Mucosa of stomach (tissue), 1 donor: ENCODE measurements around the gene KDM4C.
"Not testable (repeated sequence)": the region's sequence is repeated elsewhere in the genome, so short reads cannot be mapped to it uniquely, and the experiment has no call there.

Experiments
- H3K27me3 ChIP-seq: one replicate; pipeline ENCODE4 v1.7.0; 2013; ENCODE audit warnings: mild to moderate bottlenecking, low read length; ENCODE audit not compliant: control insufficient read depth, insufficient read depth
- H3K36me3 ChIP-seq: one replicate; pipeline ENCODE4 v1.7.0; 2013; ENCODE audit warnings: low read length; ENCODE audit not compliant: control insufficient read depth, insufficient read depth
- H3K4me1 ChIP-seq: one replicate; pipeline ENCODE4 v1.7.0; 2013; ENCODE audit warnings: mild to moderate bottlenecking, low read length; ENCODE audit not compliant: control insufficient read depth, insufficient read depth
- H3K4me3 ChIP-seq: one replicate; pipeline ENCODE4 v1.7.0; 2013; ENCODE audit warnings: low read length
- H3K9ac ChIP-seq: one replicate; pipeline ENCODE4 v1.7.0; 2013; ENCODE audit warnings: mild to moderate bottlenecking, low read length, moderate library complexity
- H3K9me3 ChIP-seq: one replicate; pipeline ENCODE4 v1.7.0; 2013; ENCODE audit warnings: mild to moderate bottlenecking, low read length, moderate library complexity; ENCODE audit not compliant: control insufficient read depth
- donor health status: Pancreatic carcinoma.

KDM4C gene

DNA sequence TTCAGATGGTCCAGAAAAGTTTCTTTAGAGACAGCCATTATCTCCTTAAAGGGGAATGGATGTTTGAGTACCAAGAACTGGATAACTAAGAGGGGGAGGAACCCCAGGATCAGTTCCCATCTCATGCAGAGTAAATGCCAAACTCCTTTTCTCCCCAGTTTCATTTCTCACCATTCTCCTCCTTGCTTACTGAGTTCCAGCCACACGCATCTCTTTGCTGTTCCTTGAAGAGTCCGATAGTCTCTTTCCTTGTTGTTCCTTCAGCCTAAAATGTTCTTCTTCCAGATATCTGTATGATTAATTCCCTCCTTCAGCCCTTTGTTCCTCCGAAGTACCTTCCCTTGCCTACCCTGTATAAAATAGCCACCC is 30.0 kb downstream of the KDM4C start:
- Histone ChIP-seq H3K9me3 (no peaks in the 10 kb centered on the region), H3K36me3 (no peaks in the 10 kb centered on the region), H3K27me3 (no peaks in the 10 kb centered on the region), H3K4me3 (no peak overlapping the region), H3K9ac (no peak overlapping the region), H3K4me1 (peaks cover 42% of the 10 kb centered on the region)

GRCh38 chr9:6788162-6789016 is 30.6 kb downstream of the KDM4C start:
- H3K4me3 ChIP-seq, result peak overlapping the region; percentile 3

DNA sequence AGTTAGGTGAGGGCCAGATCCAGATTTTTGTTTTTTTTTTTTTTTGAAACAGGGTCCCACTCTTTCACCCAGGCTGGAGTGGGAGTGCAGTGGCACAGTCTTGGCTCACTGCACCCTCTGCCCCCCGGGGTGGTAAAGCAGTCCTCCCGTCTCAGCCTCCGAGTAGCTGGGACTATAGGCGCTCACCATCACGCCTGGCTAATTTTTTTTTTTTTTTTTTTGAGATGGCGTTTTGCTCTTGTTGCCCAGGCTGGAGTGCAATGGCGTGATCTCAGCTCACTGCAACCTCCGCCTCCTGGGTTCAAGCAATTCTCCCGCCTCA is 31.2 kb downstream of the KDM4C start:
- H3K9me3 ChIP-seq, H3K27me3 ChIP-seq, H3K4me3 ChIP-seq, H3K36me3 ChIP-seq: not testable (repeated sequence)
- Histone ChIP-seq H3K4me1 (peaks cover 39% of the 10 kb centered on the region), H3K9ac (peak overlapping the region; percentile 4)

More at GRCh38 chr9:6788162-6789016, 30.6 kb downstream of the KDM4C start:
- Histone ChIP-seq H3K36me3 (no peaks in the 10 kb centered on the region), H3K4me1 (peaks cover 39% of the 10 kb centered on the region), H3K9ac (peak overlapping the region; percentile 4), H3K27me3 (no peaks in the 10 kb centered on the region), H3K9me3 (no peaks in the 10 kb centered on the region)

- no peaks in the 10 kb centered on the region for H3K36me3 ChIP-seq
- H3K4me3 ChIP-seq, result no peak overlapping the region
- peaks cover 35% of the 10 kb centered on the region for H3K4me1 ChIP-seq
- no peaks in the 10 kb centered on the region for H3K27me3 ChIP-seq
- H3K9ac ChIP-seq, result no peak overlapping the region
- no peaks in the 10 kb centered on the region for H3K9me3 ChIP-seq
Measured at GRCh38 chr9:6790866-6791265, 33.1 kb downstream of the KDM4C start.

- Histone ChIP-seq H3K9ac (no peak overlapping the region), H3K36me3 (no peaks in the 10 kb centered on the region), H3K9me3 (no peaks in the 10 kb centered on the region), H3K4me1 (peaks cover 19% of the 10 kb centered on the region), H3K4me3 (no peak overlapping the region), H3K27me3 (no peaks in the 10 kb centered on the region)
Measured at GRCh38 chr9:6793203-6793602, 35.4 kb downstream of the KDM4C start.

- Histone ChIP-seq H3K27me3 (no peaks in the 10 kb centered on the region), H3K36me3 (no peaks in the 10 kb centered on the region), H3K4me3 (no peak overlapping the region), H3K9ac (no peak overlapping the region), H3K9me3 (no peaks in the 10 kb centered on the region), H3K4me1 (peaks cover 12% of the 10 kb centered on the region)
Measured at GRCh38 chr9:6794936-6795335, 37.2 kb downstream of the KDM4C start.

DNA sequence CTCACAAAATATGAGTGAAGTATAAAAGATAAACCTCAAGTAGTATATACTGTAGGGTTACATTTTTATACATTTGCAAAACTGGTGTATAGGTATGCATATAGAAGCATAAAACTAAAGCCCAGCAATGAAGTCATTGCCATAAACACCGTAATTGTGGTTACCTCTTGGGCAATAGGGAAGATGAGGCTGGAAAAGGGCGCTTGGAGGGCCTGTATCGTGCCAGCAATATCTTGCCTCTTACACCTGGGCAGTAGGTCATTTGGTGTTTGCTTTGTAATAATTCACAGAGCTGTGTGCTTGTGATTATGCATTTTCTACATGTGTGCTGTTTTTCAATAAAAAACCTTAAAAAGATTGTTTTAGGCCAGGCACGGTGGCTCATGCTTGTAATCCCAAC is 45.2 kb downstream of the KDM4C start:
- Histone ChIP-seq H3K36me3 (no peaks in the 10 kb centered on the region), H3K9me3 (no peaks in the 10 kb centered on the region), H3K27me3 (no peaks in the 10 kb centered on the region), H3K9ac (no peak overlapping the region), H3K4me1 (no peaks in the 10 kb centered on the region), H3K4me3 (no peak overlapping the region)

DNA sequence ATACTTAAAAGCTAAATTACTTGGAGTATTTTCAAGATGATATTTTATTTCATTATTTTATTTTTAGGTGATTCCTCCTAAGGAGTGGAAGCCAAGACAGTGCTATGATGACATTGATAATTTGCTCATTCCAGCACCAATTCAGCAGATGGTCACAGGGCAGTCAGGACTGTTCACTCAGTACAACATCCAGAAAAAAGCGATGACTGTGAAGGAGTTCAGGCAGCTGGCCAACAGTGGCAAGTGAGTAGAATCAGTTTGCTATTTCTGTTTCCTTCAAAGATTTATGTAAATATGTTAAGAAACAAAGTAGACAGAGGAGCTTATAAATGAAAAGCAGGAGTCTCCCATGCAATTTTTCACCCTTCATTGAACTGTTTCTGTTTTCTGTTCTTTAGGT is 47.8 kb downstream of the KDM4C start:
- Histone ChIP-seq H3K27me3 (no peaks in the 10 kb centered on the region), H3K9ac (no peak overlapping the region), H3K4me1 (no peaks in the 10 kb centered on the region), H3K9me3 (no peaks in the 10 kb centered on the region), H3K36me3 (no peaks in the 10 kb centered on the region), H3K4me3 (no peak overlapping the region)

DNA sequence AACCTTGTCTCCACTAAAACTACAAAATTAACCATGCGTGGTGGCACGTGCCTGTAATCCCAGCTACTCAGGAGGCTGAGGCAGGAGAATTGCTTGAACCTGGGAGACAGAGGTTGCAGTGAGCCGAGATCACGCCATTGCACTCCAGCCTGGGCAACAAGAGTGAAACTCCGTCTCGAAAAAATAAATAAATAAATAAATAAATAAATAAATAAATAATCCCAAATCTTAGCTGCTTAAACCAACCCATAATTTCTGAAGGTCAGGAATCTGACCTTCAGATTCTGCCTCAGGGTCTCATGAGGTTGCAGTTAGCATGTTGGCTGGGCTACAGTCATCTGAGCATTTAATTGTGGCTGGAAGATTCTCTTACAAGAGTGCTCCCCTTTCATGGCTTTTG is 48.5 kb downstream of the KDM4C start:
- not testable (repeated sequence) for H3K36me3 ChIP-seq, H3K9ac ChIP-seq, H3K9me3 ChIP-seq, H3K4me1 ChIP-seq, H3K4me3 ChIP-seq, H3K27me3 ChIP-seq

- H3K36me3 ChIP-seq, H3K27me3 ChIP-seq, H3K4me3 ChIP-seq, H3K4me1 ChIP-seq, H3K9ac ChIP-seq, H3K9me3 ChIP-seq: not testable (repeated sequence)
Measured at GRCh38 chr9:6807669-6808068, 49.9 kb downstream of the KDM4C start.

GRCh38 chr9:6811436-6811835 is 53.7 kb downstream of the KDM4C start:
- no peak overlapping the region for H3K9ac ChIP-seq
- no peak overlapping the region for H3K4me3 ChIP-seq
- H3K9me3 ChIP-seq, result no peaks in the 10 kb centered on the region
- H3K36me3 ChIP-seq, result no peaks in the 10 kb centered on the region
- no peaks in the 10 kb centered on the region for H3K4me1 ChIP-seq
- no peaks in the 10 kb centered on the region for H3K27me3 ChIP-seq

DNA sequence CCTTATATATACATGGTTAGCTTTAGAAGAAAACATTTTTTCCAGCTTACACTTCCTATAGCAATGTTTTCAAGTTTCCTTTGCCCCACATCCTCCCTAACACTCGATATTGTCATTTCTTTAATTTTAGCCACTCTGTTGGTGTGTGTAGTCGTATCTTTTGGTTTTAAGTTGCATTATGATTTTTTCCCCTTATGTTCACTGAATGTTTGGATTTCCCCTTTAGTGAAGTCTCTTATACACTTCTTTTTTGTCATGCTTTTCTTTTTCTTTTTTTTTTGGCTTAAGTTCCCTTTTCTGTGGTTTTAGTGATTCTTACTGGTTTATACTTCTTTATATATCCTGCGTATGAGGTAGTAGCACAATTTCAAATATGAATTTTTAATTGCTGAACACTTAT is 58.8 kb downstream of the KDM4C start:
- H3K9ac ChIP-seq, result no peak overlapping the region
- no peaks in the 10 kb centered on the region for H3K9me3 ChIP-seq
- H3K4me3 ChIP-seq, result no peak overlapping the region
- no peaks in the 10 kb centered on the region for H3K36me3 ChIP-seq
- H3K4me1 ChIP-seq, result peaks cover 19% of the 10 kb centered on the region
- H3K27me3 ChIP-seq, result no peaks in the 10 kb centered on the region
